ENCODE results near the gene TNK2. TPM values are rescaled to one million over a fixed set of nuclear protein-coding genes. Genes with fewer than 3 reads are reported as not detected.

TNK2 gene
- total RNA-seq, 5 donors from 2014 or later (not counting 1 experiment from before 2014, with no cell fraction given) = 159 to 198 (median 181) TPM

- Histone ChIP-seq H3K4me1 (ENCODE audit: control insufficient read depth in 1 of 2, extremely low read depth in 1 of 2, insufficient read depth in 2 of 2, low read length in 2 of 2) (no peaks in the 10 kb centered on the region), H3K36me3 (ENCODE audit: control insufficient read depth in 2 of 2, extremely low read depth in 1 of 2, insufficient read depth in 1 of 2, low read length in 1 of 2) (no peaks in the 10 kb centered on the region), H3K27ac (ENCODE audit: low read length) (no peak overlapping the region), H3K27me3 (replicated peaks in 1 of 2; ENCODE audit: control insufficient read depth in 2 of 2, extremely low read depth in 1 of 2, insufficient read depth in 2 of 2, low read length in 1 of 2) (peaks cover 0 to 12% of the 10 kb centered on the region in 2 experiments), H3K9me3 (no peaks in the 10 kb centered on the region), H3K4me3 (ENCODE audit: control insufficient read depth in 1 of 2, extremely low read depth in 1 of 2, low read length in 1 of 2) (no peak overlapping the region)
- ATAC-seq (replicated peaks in 1 of 4) = no peak
- H3K27ac Mint-ChIP-seq = no peak overlapping the region
- H3K4me3 Mint-ChIP-seq = no peak overlapping the region
- POLR2A ChIA-PET = no interaction called here
- WGBS (ENCODE audit: insufficient coverage) = 96% methylated on average over 3 of the region's 6 CpGs
- DNase-seq = no peak
- CTCF ChIA-PET = no interaction called here
- H3K36me3 Mint-ChIP-seq = no peaks in the 10 kb centered on the region
- no peaks in the 10 kb centered on the region for H3K27me3 Mint-ChIP-seq
- H3K4me1 Mint-ChIP-seq = peaks cover 0 to under 1% (median 0%) of the 10 kb centered on the region in 3 donors
- no peaks in the 10 kb centered on the region for H3K9me3 Mint-ChIP-seq
Observed at GRCh38 chr3:195845483-195845882, 62.9 kb downstream of the TNK2 start.

DNA sequence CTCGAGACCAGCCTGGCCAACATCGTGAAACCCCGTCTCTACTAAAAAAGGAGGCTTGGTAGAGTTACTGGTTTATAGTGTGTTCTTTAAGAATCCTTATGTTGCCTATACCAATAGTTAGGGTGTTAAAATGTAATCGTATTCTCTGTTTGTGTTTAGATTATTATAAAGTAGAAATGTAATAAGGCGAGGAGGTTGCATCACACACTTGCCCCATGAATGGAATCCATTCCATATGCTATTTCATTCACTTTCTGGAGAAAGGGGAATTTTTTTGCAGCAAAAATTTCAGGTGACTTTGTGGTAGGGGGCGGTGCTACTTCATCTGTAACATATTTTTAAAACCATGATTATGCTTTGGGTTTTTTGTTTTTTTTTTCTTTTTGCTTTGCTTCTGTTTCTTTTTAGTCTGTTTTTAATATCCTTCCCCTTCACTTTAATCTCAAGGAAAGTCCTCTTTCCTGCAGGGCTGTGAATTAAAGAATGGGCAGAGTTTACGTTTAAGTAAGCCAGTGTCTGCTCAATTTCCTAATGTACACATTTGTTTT lies 63.6 kb downstream of the TNK2 start:
- Mint-ChIP-seq H3K9me3 (no peaks in the 10 kb centered on the region), H3K27ac (no peak overlapping the region), H3K36me3 (no peaks in the 10 kb centered on the region), H3K4me3 (no peak overlapping the region), H3K4me1 (no peaks in the 10 kb centered on the region), H3K27me3 (no peaks in the 10 kb centered on the region)
- CTCF ChIA-PET = no interaction called here
- WGBS (ENCODE audit: insufficient coverage) = no CpG with 5 or more reads among the region's 7 CpGs
- Histone ChIP-seq H3K4me1 (ENCODE audit: control insufficient read depth in 1 of 2, extremely low read depth in 1 of 2, insufficient read depth in 2 of 2, low read length in 2 of 2) (no peaks in the 10 kb centered on the region), H3K4me3 (ENCODE audit: control insufficient read depth in 1 of 2, extremely low read depth in 1 of 2, low read length in 1 of 2) (no peak overlapping the region), H3K27me3 (replicated peaks in 1 of 2; ENCODE audit: control insufficient read depth in 2 of 2, extremely low read depth in 1 of 2, insufficient read depth in 2 of 2, low read length in 1 of 2) (peaks cover 0 to 12% of the 10 kb centered on the region in 2 experiments), H3K27ac (ENCODE audit: low read length) (no peak overlapping the region), H3K36me3 (ENCODE audit: control insufficient read depth in 2 of 2, extremely low read depth in 1 of 2, insufficient read depth in 1 of 2, low read length in 1 of 2) (no peaks in the 10 kb centered on the region), H3K9me3 (no peaks in the 10 kb centered on the region)
- no peak for ATAC-seq (replicated peaks in 1 of 4)
- no peak for DNase-seq
- POLR2A ChIA-PET = no interaction called here

DNA sequence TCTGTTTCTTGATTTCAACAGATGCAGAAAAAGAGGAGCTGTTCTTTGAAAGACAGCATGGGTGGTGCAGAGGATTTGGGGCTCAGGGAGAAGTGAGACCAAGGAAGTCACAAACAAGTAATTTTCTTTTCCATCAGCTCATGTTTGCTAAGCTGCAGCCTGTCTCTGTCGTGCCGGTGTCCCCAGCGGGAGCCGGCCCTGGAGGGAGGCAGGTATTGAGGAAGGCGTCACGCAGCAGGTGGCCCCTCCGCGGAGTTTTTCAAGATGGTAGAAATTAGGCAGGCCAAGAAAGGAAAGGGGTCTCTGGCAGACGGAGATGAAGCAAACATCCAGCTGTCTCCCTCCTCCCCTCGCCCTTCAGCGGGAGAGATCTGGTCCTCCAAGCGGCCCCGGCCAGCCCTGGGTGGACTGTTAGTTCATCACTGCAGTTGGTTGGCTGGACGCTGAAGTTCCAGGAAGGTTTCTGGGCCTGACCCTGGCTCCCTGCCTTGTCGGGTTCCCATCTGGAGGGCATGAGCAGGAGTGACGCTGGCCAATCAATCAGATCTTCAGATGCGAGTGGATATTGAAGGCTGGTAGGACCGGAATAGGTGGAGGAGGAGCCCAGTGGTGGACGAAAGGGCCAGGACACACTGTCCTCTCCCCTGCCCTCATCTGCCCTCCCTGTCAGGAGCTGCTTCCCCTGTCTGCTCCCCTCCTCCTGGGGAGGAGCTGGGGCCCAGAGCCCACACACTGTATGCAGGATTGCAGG lies 68.9 kb downstream of the TNK2 start:
- Histone ChIP-seq H3K27me3 (replicated peaks in 1 of 2; ENCODE audit: control insufficient read depth in 2 of 2, extremely low read depth in 1 of 2, insufficient read depth in 2 of 2, low read length in 1 of 2) (peaks cover 0 to 9% of the 10 kb centered on the region in 2 experiments), H3K36me3 (ENCODE audit: control insufficient read depth in 2 of 2, extremely low read depth in 1 of 2, insufficient read depth in 1 of 2, low read length in 1 of 2) (no peaks in the 10 kb centered on the region), H3K4me1 (ENCODE audit: control insufficient read depth in 1 of 2, extremely low read depth in 1 of 2, insufficient read depth in 2 of 2, low read length in 2 of 2) (no peaks in the 10 kb centered on the region), H3K4me3 (ENCODE audit: control insufficient read depth in 1 of 2, extremely low read depth in 1 of 2, low read length in 1 of 2) (no peak overlapping the region), H3K9me3 (no peaks in the 10 kb centered on the region), H3K27ac (ENCODE audit: low read length) (no peak overlapping the region)
- H3K9me3 Mint-ChIP-seq = no peaks in the 10 kb centered on the region
- WGBS (ENCODE audit: insufficient coverage) = 85% methylated on average over 11 of the region's 19 CpGs
- ChIA-PET POLR2A (no interaction called here), CTCF (interaction anchor here (0.5 to 0.6 kb wide), 2 partner anchors 10 to 315 kb away, joined by 3 read pairs; no protein-coding TSS in a partner anchor)
- no peaks in the 10 kb centered on the region for H3K4me1 Mint-ChIP-seq
- ATAC-seq (replicated peaks in 1 of 4) (no peak), DNase-seq (no peak)
- H3K4me3 Mint-ChIP-seq = no peak overlapping the region
- peaks cover 0 to 3% of the 10 kb centered on the region in 2 donors for H3K27me3 Mint-ChIP-seq
- H3K27ac Mint-ChIP-seq = no peak overlapping the region
- H3K36me3 Mint-ChIP-seq = no peaks in the 10 kb centered on the region

- ATAC-seq (replicated peaks in 1 of 4) (no peak), DNase-seq (no peak)
- WGBS (ENCODE audit: insufficient coverage) = 80% methylated on average over 2 of the region's 5 CpGs
- H3K4me1 Mint-ChIP-seq = no peaks in the 10 kb centered on the region
- no peak overlapping the region for H3K27ac Mint-ChIP-seq
- H3K27me3 ChIP-seq (replicated peaks in 1 of 2; ENCODE audit: control insufficient read depth in 2 of 2, extremely low read depth in 1 of 2, insufficient read depth in 2 of 2, low read length in 1 of 2) = peaks cover 0 to 9% of the 10 kb centered on the region in 2 experiments
- H3K36me3 Mint-ChIP-seq = no peaks in the 10 kb centered on the region
- H3K4me3 Mint-ChIP-seq = no peak overlapping the region
- H3K36me3 ChIP-seq (ENCODE audit: control insufficient read depth in 2 of 2, extremely low read depth in 1 of 2, insufficient read depth in 1 of 2, low read length in 1 of 2) = no peaks in the 10 kb centered on the region
- peaks cover 0 to 3% of the 10 kb centered on the region in 2 donors for H3K27me3 Mint-ChIP-seq
- H3K4me1 ChIP-seq (ENCODE audit: control insufficient read depth in 1 of 2, extremely low read depth in 1 of 2, insufficient read depth in 2 of 2, low read length in 2 of 2) = no peaks in the 10 kb centered on the region
- no peaks in the 10 kb centered on the region for H3K9me3 ChIP-seq
- no peak overlapping the region for H3K27ac ChIP-seq (ENCODE audit: low read length)
- ChIA-PET CTCF (interaction anchor here (0.6 kb wide), 2 partner anchors 11 to 17 kb away, joined by 3 read pairs; no protein-coding TSS in a partner anchor), POLR2A (no interaction called here)
- H3K4me3 ChIP-seq (ENCODE audit: control insufficient read depth in 1 of 2, extremely low read depth in 1 of 2, low read length in 1 of 2) = no peak overlapping the region
- no peaks in the 10 kb centered on the region for H3K9me3 Mint-ChIP-seq
Observed at GRCh38 chr3:195838714-195839113, 69.6 kb downstream of the TNK2 start.

- CTCF ChIA-PET = interaction anchor here in 1 of 2 donors (1.1 kb wide), 1 partner anchor 14 kb away, joined by 4 read pairs; no protein-coding TSS in a partner anchor
- no peaks in the 10 kb centered on the region for H3K36me3 Mint-ChIP-seq
Observed at GRCh38 chr3:195836476-195837135, 71.7 kb downstream of the TNK2 start.

GRCh38 chr3:195835791-195836190 lies 72.6 kb downstream of the TNK2 start:
- Mint-ChIP-seq H3K9me3 (no peaks in the 10 kb centered on the region), H3K4me1 (no peaks in the 10 kb centered on the region), H3K27me3 (peaks cover 0 to 3% of the 10 kb centered on the region in 2 donors), H3K27ac (no peak overlapping the region), H3K4me3 (no peak overlapping the region), H3K36me3 (no peaks in the 10 kb centered on the region)
- Histone ChIP-seq H3K4me1 (ENCODE audit: control insufficient read depth in 1 of 2, extremely low read depth in 1 of 2, insufficient read depth in 2 of 2, low read length in 2 of 2) (no peaks in the 10 kb centered on the region), H3K4me3 (ENCODE audit: control insufficient read depth in 1 of 2, extremely low read depth in 1 of 2, low read length in 1 of 2) (no peak overlapping the region), H3K27me3 (replicated peaks in 1 of 2; ENCODE audit: control insufficient read depth in 2 of 2, extremely low read depth in 1 of 2, insufficient read depth in 2 of 2, low read length in 1 of 2) (peaks cover 0 to 7% of the 10 kb centered on the region in 2 experiments), H3K36me3 (ENCODE audit: control insufficient read depth in 2 of 2, extremely low read depth in 1 of 2, insufficient read depth in 1 of 2, low read length in 1 of 2) (no peaks in the 10 kb centered on the region), H3K27ac (ENCODE audit: low read length) (no peak overlapping the region), H3K9me3 (no peaks in the 10 kb centered on the region)
- CTCF ChIA-PET = interaction anchor here in 1 of 2 donors (1.1 kb wide), 1 partner anchor 15 kb away, joined by 4 read pairs; no protein-coding TSS in a partner anchor
- no peak for ATAC-seq (replicated peaks in 1 of 4)
- POLR2A ChIA-PET = no interaction called here
- 77% methylated on average over 10 of the region's 14 CpGs for WGBS (ENCODE audit: insufficient coverage)
- DNase-seq = no peak

More at GRCh38 chr3:195836476-195837135, 71.7 kb downstream of the TNK2 start:
- no CpG with 5 or more reads among the region's 14 CpGs for WGBS (ENCODE audit: insufficient coverage)
- peak overlapping the region in 1 of 2 donors; percentile 53 for H3K27ac Mint-ChIP-seq
- Histone ChIP-seq H3K9me3 (no peaks in the 10 kb centered on the region), H3K27me3 (replicated peaks in 1 of 2; ENCODE audit: control insufficient read depth in 2 of 2, extremely low read depth in 1 of 2, insufficient read depth in 2 of 2, low read length in 1 of 2) (peaks cover 0 to 7% of the 10 kb centered on the region in 2 experiments), H3K27ac (ENCODE audit: low read length) (no peak overlapping the region), H3K4me1 (ENCODE audit: control insufficient read depth in 1 of 2, extremely low read depth in 1 of 2, insufficient read depth in 2 of 2, low read length in 2 of 2) (no peaks in the 10 kb centered on the region), H3K4me3 (ENCODE audit: control insufficient read depth in 1 of 2, extremely low read depth in 1 of 2, low read length in 1 of 2) (no peak overlapping the region), H3K36me3 (ENCODE audit: control insufficient read depth in 2 of 2, extremely low read depth in 1 of 2, insufficient read depth in 1 of 2, low read length in 1 of 2) (no peaks in the 10 kb centered on the region)
- POLR2A ChIA-PET = no interaction called here
- H3K27me3 Mint-ChIP-seq = peaks cover 0 to 3% of the 10 kb centered on the region in 2 donors
- no peak overlapping the region for H3K4me3 Mint-ChIP-seq
- H3K9me3 Mint-ChIP-seq = no peaks in the 10 kb centered on the region
- no peak for DNase-seq
- H3K4me1 Mint-ChIP-seq = no peaks in the 10 kb centered on the region
- ATAC-seq (replicated peaks in 1 of 4) = no peak

Data from T-cell (primary cell).